OCI-LY1 (cell line): Measurements from ENCODE around the gene CCNJL.

Experiments used
- H2AFZ ChIP-seq: fragments of 200-600 bp; sonication (generic), shearing (Covaris generic); 2 replicates; pipeline ENCODE4 v1.6.0; 2014; ENCODE audit warnings: antibody characterized with exemption, mild to moderate bottlenecking, low read length
- H3F3A ChIP-seq: fragments of 200-600 bp; sonication (generic), shearing (Covaris generic); 2 replicates; pipeline ENCODE4 v1.6.0; 2014; ENCODE audit warnings: mild to moderate bottlenecking, antibody characterized with exemption, low read length, moderate library complexity; ENCODE audit not compliant: insufficient read depth
- H3K27ac ChIP-seq: fragments of 200-600 bp; sonication (generic); 2 replicates; pipeline ENCODE4 v1.5.1; 2014; ENCODE audit warnings: low read length, mixed run types, mild to moderate bottlenecking, low read depth; ENCODE audit not compliant: poor library complexity, severe bottlenecking
- H3K27me3 ChIP-seq: fragments of 200-600 bp; sonication (generic); 2 replicates; pipeline ENCODE4 v1.6.0; 2014; ENCODE audit warnings: antibody characterized with exemption, mild to moderate bottlenecking, low read length, moderate library complexity; ENCODE audit not compliant: insufficient read depth
- H3K36me3 ChIP-seq: fragments of 200-600 bp; sonication (generic); 2 replicates; pipeline ENCODE4 v1.6.1; 2014; ENCODE audit warnings: mild to moderate bottlenecking, antibody characterized with exemption, low read length, moderate library complexity, mixed read lengths; ENCODE audit not compliant: insufficient read depth
- H3K4me1 ChIP-seq: fragments of 200-600 bp; sonication (generic); 2 replicates; pipeline ENCODE4 v1.5.1; 2014; ENCODE audit warnings: mild to moderate bottlenecking, low read length, moderate library complexity; ENCODE audit not compliant: insufficient read depth, severe bottlenecking
- H3K4me2 ChIP-seq: fragments of 200-600 bp; sonication (generic), shearing (Covaris generic); 2 replicates; pipeline ENCODE4 v1.6.1; 2014; ENCODE audit warnings: low read length
- H3K4me3 ChIP-seq: fragments of 200-600 bp; sonication (generic); 2 replicates; pipeline ENCODE4 v1.5.1; 2014; ENCODE audit warnings: low read length, low read depth, mild to moderate bottlenecking, mixed read lengths; ENCODE audit not compliant: poor library complexity, severe bottlenecking
- H3K79me2 ChIP-seq: fragments of 200-600 bp; shearing (Covaris generic); 2 replicates; pipeline ENCODE4 v1.6.1; 2016; ENCODE audit warnings: mixed run types, low read length, mixed read lengths; ENCODE audit not compliant: insufficient read depth
- H3K9ac ChIP-seq: fragments of 200-600 bp; sonication (generic), shearing (Covaris generic); 2 replicates; pipeline ENCODE4 v1.6.1; 2014; ENCODE audit warnings: mild to moderate bottlenecking, low read length, mixed read lengths
- H3K9me2 ChIP-seq: fragments of 200-600 bp; sonication (generic), shearing (Covaris generic); 2 replicates; pipeline ENCODE4 v1.6.1; 2014; ENCODE audit warnings: low read depth, mild to moderate bottlenecking, low read length, mixed read lengths
- H3K9me3 ChIP-seq: fragments of 200-600 bp; shearing (Covaris generic); 2 replicates; pipeline ENCODE4 v1.6.1; 2014; ENCODE audit warnings: low read length, mixed read lengths
- H4K20me1 ChIP-seq: fragments of 200-600 bp; sonication (generic), shearing (Covaris generic); 2 replicates; pipeline ENCODE4 v1.6.0; 2016; ENCODE audit warnings: mild to moderate bottlenecking, low read length; ENCODE audit not compliant: insufficient read depth
- CTCF ChIP-seq: fragments of 200-600 bp; sonication (generic), shearing (Covaris generic); IDR thresholded peaks from 2 replicates; pipeline ENCODE4 v1.5.1; 2017; ENCODE audit warnings: mild to moderate bottlenecking, antibody characterized with exemption, low read length, moderate library complexity, mixed read lengths
- EZH2 ChIP-seq: fragments of 200-600 bp; sonication (generic), shearing (Covaris generic); IDR thresholded peaks from 2 replicates; pipeline ENCODE4 v1.8.0; 2017; ENCODE audit warnings: borderline replicate concordance, mixed run types, mild to moderate bottlenecking, antibody characterized with exemption, low read length, moderate library complexity, mixed read lengths

The CCNJL gene

DNA sequence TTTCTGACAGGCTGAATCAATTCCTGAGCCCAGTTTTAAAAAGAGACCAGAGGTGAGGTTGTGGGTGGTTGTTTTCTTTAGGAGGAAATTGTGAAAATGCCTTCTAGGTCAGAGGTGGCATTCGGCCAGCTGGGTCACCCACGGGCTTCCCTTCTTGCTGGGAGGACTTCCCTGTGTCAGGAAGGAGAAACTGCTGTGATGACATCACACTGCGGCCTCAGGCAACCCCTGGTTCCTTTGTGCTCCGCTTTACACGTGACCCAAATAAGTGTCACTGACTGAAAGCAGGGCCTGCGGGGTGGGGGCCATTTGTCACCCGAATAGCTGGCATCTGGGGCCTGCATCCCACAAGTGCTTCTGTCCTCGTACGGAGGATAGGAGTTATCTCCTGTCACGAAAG lies 43.3 kb downstream of the CCNJL start:
- no peaks in the 10 kb centered on the region for H3F3A ChIP-seq
- no peaks in the 10 kb centered on the region for H3K36me3 ChIP-seq
- no peaks in the 10 kb centered on the region for H3K79me2 ChIP-seq
- H3K9ac ChIP-seq = no peak overlapping the region
- no peaks in the 10 kb centered on the region for H3K9me3 ChIP-seq
- no peak overlapping the region for H3K4me2 ChIP-seq
- TF ChIP-seq CTCF = no peak
- H3K27ac ChIP-seq = no peak overlapping the region
- no peaks in the 10 kb centered on the region; the same call in 1 of the 2 replicates for H3K27me3 ChIP-seq
- no peak overlapping the region for H2AFZ ChIP-seq
- H4K20me1 ChIP-seq = no peaks in the 10 kb centered on the region
- no peak overlapping the region for H3K4me3 ChIP-seq
- H3K4me1 ChIP-seq = peaks cover 7% of the 10 kb centered on the region
- H3K9me2 ChIP-seq = no peaks in the 10 kb centered on the region

DNA sequence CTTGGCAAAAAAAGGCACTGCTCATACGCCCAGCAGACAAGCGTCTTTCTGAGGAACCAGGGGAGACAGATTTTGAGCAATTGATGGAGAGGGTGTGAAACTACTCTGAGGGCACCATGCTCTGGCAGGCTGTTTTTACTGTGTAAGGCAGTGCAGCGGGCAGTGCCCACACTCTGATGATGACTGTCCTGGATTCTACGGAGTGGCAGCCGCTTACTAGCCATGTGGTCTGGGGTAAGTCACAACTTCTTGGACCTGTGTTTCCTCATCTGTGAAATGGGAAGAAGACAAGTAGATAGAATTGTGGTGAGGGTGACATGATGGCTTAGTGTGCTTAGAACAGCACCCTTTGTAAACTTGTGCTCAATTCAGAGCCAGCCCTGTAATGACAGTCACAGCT lies 44.2 kb downstream of the CCNJL start:
- H3K4me3 ChIP-seq = no peak overlapping the region
- peaks cover 7% of the 10 kb centered on the region for H3K4me1 ChIP-seq
- TF ChIP-seq EZH2 = no peak
- TF ChIP-seq CTCF = no peak
- H3K9me2 ChIP-seq = no peaks in the 10 kb centered on the region
- no peaks in the 10 kb centered on the region for H3K9me3 ChIP-seq
- no peaks in the 10 kb centered on the region for H3F3A ChIP-seq
- no peak overlapping the region for H3K9ac ChIP-seq
- H3K4me2 ChIP-seq = no peak overlapping the region
- H3K36me3 ChIP-seq = no peaks in the 10 kb centered on the region
- no peaks in the 10 kb centered on the region for H3K79me2 ChIP-seq
- H2AFZ ChIP-seq = no peak overlapping the region
- no peaks in the 10 kb centered on the region for H4K20me1 ChIP-seq
- no peak overlapping the region for H3K27ac ChIP-seq
- H3K27me3 ChIP-seq = no peaks in the 10 kb centered on the region; the same call in 1 of the 2 replicates

DNA sequence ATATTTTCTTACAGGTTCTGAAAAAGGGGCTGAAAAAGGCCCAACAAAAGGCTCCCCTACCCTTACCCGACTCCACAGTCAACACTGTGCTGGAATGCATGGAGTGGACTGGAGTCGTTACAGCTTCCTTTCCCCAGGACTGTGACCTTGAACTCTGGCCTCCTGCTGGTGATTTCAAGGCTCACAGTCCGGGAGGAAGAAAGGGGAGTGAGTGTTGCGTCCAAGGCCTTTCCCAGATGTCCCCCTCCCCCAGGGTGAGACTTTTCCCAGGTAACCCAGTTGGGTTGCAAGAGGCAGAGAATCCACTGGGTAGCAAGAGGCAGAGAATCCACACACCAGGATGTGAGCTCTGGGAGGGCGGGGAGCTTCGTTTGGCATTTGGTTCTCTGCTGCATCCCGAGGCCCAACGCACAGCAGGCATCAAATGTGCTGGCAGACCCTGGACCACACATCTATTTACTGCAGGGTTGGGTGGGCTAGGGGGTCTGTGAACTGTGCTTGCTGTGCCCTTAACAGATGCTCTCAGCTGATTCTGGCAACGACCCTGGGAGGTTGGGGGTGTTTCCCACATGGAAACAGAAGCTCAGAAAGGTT lies 45.5 kb downstream of the CCNJL start:
- Histone ChIP-seq H3K4me3 (no peak overlapping the region), H4K20me1 (no peaks in the 10 kb centered on the region), H3K9me2 (no peaks in the 10 kb centered on the region), H3K27ac (no peak overlapping the region), H2AFZ (no peak overlapping the region), H3K4me1 (peaks cover 7% of the 10 kb centered on the region), H3F3A (no peaks in the 10 kb centered on the region), H3K79me2 (no peaks in the 10 kb centered on the region), H3K27me3 (0 out of 2 replicates have a peak, but pooled peaks cover 4% of the 10 kb centered on the region), H3K36me3 (no peaks in the 10 kb centered on the region), H3K9me3 (no peaks in the 10 kb centered on the region), H3K4me2 (no peak overlapping the region), H3K9ac (no peak overlapping the region)
- TF ChIP-seq EZH2 = no peak
- TF ChIP-seq CTCF = no peak
